DMS114 treated with DMSO at 0.1 percent for 48 hours (cell line): Measurements from ENCODE around the gene PITPNC1.
"Not testable (repeated sequence)": the region's sequence is repeated elsewhere in the genome, so short reads cannot be mapped to it uniquely, and the experiment has no call there.

ENCODE experiments used
- DNase-seq: peaks from one replicate; lab custom pipeline; 2025; ENCODE audit not compliant: unreplicated experiment; lab: John Stamatoyannopoulos, UW

Gene PITPNC1

GRCh38 chr17:67506966-67507365 is 129.9 kb downstream of the PITPNC1 start:
- no peak for DNase-seq

GRCh38 chr17:67509390-67510287 is 132.6 kb downstream of the PITPNC1 start:
- no peak for DNase-seq

- DNase-seq = no peak
Observed at GRCh38 chr17:67511012-67511411, 133.9 kb downstream of the PITPNC1 start.

- DNase-seq = no peak
Observed at GRCh38 chr17:67511804-67512203, 134.7 kb downstream of the PITPNC1 start.

- no peak for DNase-seq
Observed at GRCh38 chr17:67514998-67515397, 137.9 kb downstream of the PITPNC1 start.

GRCh38 chr17:67515490-67516083 is 138.5 kb downstream of the PITPNC1 start:
- no peak for DNase-seq

- not testable (repeated sequence) for DNase-seq
Observed at GRCh38 chr17:67516571-67516970, 139.5 kb downstream of the PITPNC1 start.

- no peak for DNase-seq
Observed at GRCh38 chr17:67517325-67517724, 140.2 kb downstream of the PITPNC1 start.

GRCh38 chr17:67518876-67519275 is 141.8 kb downstream of the PITPNC1 start:
- DNase-seq = no peak

- no peak for DNase-seq
Observed at GRCh38 chr17:67519801-67520251, 142.7 kb downstream of the PITPNC1 start.

GRCh38 chr17:67520252-67520906 is 143.3 kb downstream of the PITPNC1 start:
- DNase-seq = no peak

- DNase-seq = no peak
Observed at GRCh38 chr17:67520916-67521774, 144.1 kb downstream of the PITPNC1 start.

GRCh38 chr17:67521775-67522069 is 144.6 kb downstream of the PITPNC1 start:
- no peak for DNase-seq

- no peak for DNase-seq
Observed at GRCh38 chr17:67523101-67523500, 146.0 kb downstream of the PITPNC1 start.

GRCh38 chr17:67525239-67526135 is 148.4 kb downstream of the PITPNC1 start:
- no peak for DNase-seq

GRCh38 chr17:67526700-67527099 is 149.6 kb downstream of the PITPNC1 start:
- DNase-seq = no peak

- no peak for DNase-seq
Observed at GRCh38 chr17:67528751-67529436, 151.8 kb downstream of the PITPNC1 start.

- no peak for DNase-seq
Observed at GRCh38 chr17:67531291-67531690, 154.2 kb downstream of the PITPNC1 start.

GRCh38 chr17:67532326-67532871 is 155.3 kb downstream of the PITPNC1 start:
- DNase-seq = no peak
